Panc1 (cell line): Measurements from ENCODE around the gene BRD1. TPM values are rescaled to one million over a fixed set of nuclear protein-coding genes. Genes with fewer than 3 reads are reported as not detected.

Experiments
- ATAC-seq: fragments of 200-7000 bp; cut with Tn5 transposase; 2 replicates; pipeline ENCODE4 v1.9.1; 2020; ENCODE audit warnings: mild to moderate bottlenecking, moderate library complexity
- BruUV-seq: library from RNA; stranded (reverse); fragments of 400-500 nt; replicated peaks from 2 replicates; lab custom pipeline; 2021; lab: Mats Ljungman, UMichigan
- CTCF ChIA-PET: fragments of 300-600 bp; sonication (Branson Sonifier 250); formaldehyde crosslinking; loops from one replicate; lab custom pipeline; 2022; ENCODE audit warnings: antibody characterized with exemption; lab: Charles Lee
- POLR2A ChIA-PET: fragments of 300-600 bp; sonication (Branson Sonifier 250); formaldehyde crosslinking; loops from one replicate; lab custom pipeline; 2022; ENCODE audit warnings: antibody characterized with exemption; lab: Charles Lee
- DNase-seq: peaks from one replicate; pipeline ENCODE4 v3.0.0-alpha.2; 2010; ENCODE audit warnings: low read depth, low spot score
- H3K27ac ChIP-seq: 2 replicates; pipeline ENCODE4 v1.5.1; 2011; ENCODE audit warnings: mild to moderate bottlenecking, low read length, inconsistent platforms
- H3K27me3 ChIP-seq: fragments of 200-500 bp; sonication (Bioruptor generic); 2 replicates; pipeline ENCODE4 v1.6.0; 2014; ENCODE audit warnings: low read length, inconsistent platforms; ENCODE audit not compliant: control insufficient read depth, insufficient read depth
- H3K36me3 ChIP-seq: fragments of 200-500 bp; sonication (Bioruptor generic); 2 replicates; pipeline ENCODE4 v1.5.1; 2014; ENCODE audit warnings: inconsistent platforms, mild to moderate bottlenecking, low read length, moderate library complexity; ENCODE audit not compliant: control insufficient read depth, insufficient read depth
- H3K4me1 ChIP-seq: 2 replicates; pipeline ENCODE4 v1.5.1; 2011; ENCODE audit warnings: inconsistent platforms, mild to moderate bottlenecking, low read length, moderate library complexity; ENCODE audit not compliant: control insufficient read depth, insufficient read depth
- H3K4me3 ChIP-seq, 2 experiments: 2 replicates each; pipeline ENCODE4 v1.5.1; 2011 to 2012; ENCODE audit warnings: low read depth in 2 of 2, low read length in 2 of 2, mild to moderate bottlenecking in 2 of 2, inconsistent platforms in 1 of 2, moderate library complexity in 1 of 2
- H3K9me3 ChIP-seq: fragments of 200-500 bp; sonication (Bioruptor generic); 2 replicates; pipeline ENCODE4 v1.5.1; 2014; ENCODE audit warnings: low read depth, mild to moderate bottlenecking, inconsistent platforms, low read length, moderate library complexity; ENCODE audit not compliant: control insufficient read depth, insufficient read depth
- POLR2AphosphoS5 ChIP-seq: IDR thresholded peaks from 2 replicates; pipeline ENCODE4 v1.6.1; 2012; ENCODE audit warnings: mild to moderate bottlenecking, low read depth, low read length, moderate library complexity
- REST ChIP-seq, 2 experiments: IDR thresholded peaks; 2 replicates each; pipeline ENCODE4 v1.6.1; 2011 to 2012; ENCODE audit warnings: low read depth in 2 of 2, control low read depth in 1 of 2, low read length in 1 of 2, mild to moderate bottlenecking in 1 of 2, moderate library complexity in 1 of 2; ENCODE audit not compliant: insufficient read depth in 1 of 2
- SIN3A ChIP-seq: IDR thresholded peaks from 2 replicates; pipeline ENCODE4 v1.6.1; 2012; ENCODE audit warnings: low read depth, mild to moderate bottlenecking, low read length, moderate library complexity, borderline replicate concordance; ENCODE audit not compliant: insufficient read depth
- TCF7L2 ChIP-seq: IDR thresholded peaks from 2 replicates; pipeline ENCODE4 v1.6.1; 2011; ENCODE audit warnings: mild to moderate bottlenecking, low read depth, low read length, inconsistent platforms
- in situ Hi-C: cut with HindIII; loops from 2 replicates; pipeline ENCODE4 v1.10.0; 2016; ENCODE audit warnings: low sequenced_read_pairs, low pct_unique_long_range_greater_than_20kb
- intact Hi-C: fragments of 100-400 bp; cut with micrococcal nuclease; formaldehyde crosslinking; loops from one replicate; pipeline ENCODE4 v1.10.0; 2022; ENCODE audit not compliant: unreplicated experiment
- total RNA-seq: library from RNA; stranded (reverse); gene quantifications from one replicate; pipeline ENCODE4 v1.2.1, GENCODE V29; 2021; ENCODE audit not compliant: unreplicated experiment
- TF ChIP-seq, protein P1 (sequence below): fragments of 450-650 bp; IDR thresholded peaks from 2 replicates; pipeline ENCODE4 v1.5.1; 2017; ENCODE audit warnings: mild to moderate bottlenecking

BRD1 gene
- total RNA-seq, 1 experiment from 2014 or later: 24.0 TPM

GRCh38 chr22:49845666-49846459 lies 18.2 kb upstream of the BRD1 start:
- H3K4me1 ChIP-seq: no peaks in the 10 kb centered on the region
- in situ Hi-C loops: no loop called here
- H3K9me3 ChIP-seq: no peaks in the 10 kb centered on the region
- no peaks in the 10 kb centered on the region for H3K36me3 ChIP-seq
- no peak for DNase-seq
- intact Hi-C loops: no loop called here
- no peaks in the 10 kb centered on the region for H3K27me3 ChIP-seq
- no peak for ATAC-seq
- ChIA-PET POLR2A (no interaction called here), CTCF (interaction anchor here (0.6 kb wide), 1 partner anchor 32 kb away, joined by 5 read pairs; no protein-coding TSS in a partner anchor)
- no peak overlapping the region for H3K4me3 ChIP-seq
- no peak overlapping the region for H3K27ac ChIP-seq
- TF ChIP-seq POLR2AphosphoS5 (no peak), SIN3A (no peak), REST (IDR thresholded peaks at IDR 0.05; ENCODE audit: insufficient read depth in 1 of 2, low read depth in 2 of 2, low read length in 1 of 2) (no peak), TCF7L2 (no peak)
- TF ChIP-seq, protein P1, sequence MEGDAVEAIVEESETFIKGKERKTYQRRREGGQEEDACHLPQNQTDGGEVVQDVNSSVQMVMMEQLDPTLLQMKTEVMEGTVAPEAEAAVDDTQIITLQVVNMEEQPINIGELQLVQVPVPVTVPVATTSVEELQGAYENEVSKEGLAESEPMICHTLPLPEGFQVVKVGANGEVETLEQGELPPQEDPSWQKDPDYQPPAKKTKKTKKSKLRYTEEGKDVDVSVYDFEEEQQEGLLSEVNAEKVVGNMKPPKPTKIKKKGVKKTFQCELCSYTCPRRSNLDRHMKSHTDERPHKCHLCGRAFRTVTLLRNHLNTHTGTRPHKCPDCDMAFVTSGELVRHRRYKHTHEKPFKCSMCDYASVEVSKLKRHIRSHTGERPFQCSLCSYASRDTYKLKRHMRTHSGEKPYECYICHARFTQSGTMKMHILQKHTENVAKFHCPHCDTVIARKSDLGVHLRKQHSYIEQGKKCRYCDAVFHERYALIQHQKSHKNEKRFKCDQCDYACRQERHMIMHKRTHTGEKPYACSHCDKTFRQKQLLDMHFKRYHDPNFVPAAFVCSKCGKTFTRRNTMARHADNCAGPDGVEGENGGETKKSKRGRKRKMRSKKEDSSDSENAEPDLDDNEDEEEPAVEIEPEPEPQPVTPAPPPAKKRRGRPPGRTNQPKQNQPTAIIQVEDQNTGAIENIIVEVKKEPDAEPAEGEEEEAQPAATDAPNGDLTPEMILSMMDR: no peak
- BruUV-seq: no TSS peak

- ATAC-seq (no peak), DNase-seq (no peak)
- no peak overlapping the region for H3K4me3 ChIP-seq
- no peaks in the 10 kb centered on the region for H3K36me3 ChIP-seq
- intact Hi-C loops: no loop called here
- in situ Hi-C loops: no loop called here
- no peaks in the 10 kb centered on the region for H3K4me1 ChIP-seq
- ChIA-PET CTCF (no interaction called here), POLR2A (no interaction called here)
- H3K9me3 ChIP-seq: no peaks in the 10 kb centered on the region
- no peak overlapping the region for H3K27ac ChIP-seq
- no peak for TF ChIP-seq REST (IDR thresholded peaks at IDR 0.05; ENCODE audit: insufficient read depth in 1 of 2, low read depth in 2 of 2, low read length in 1 of 2)
- no peak for TF ChIP-seq SIN3A
- TF ChIP-seq TCF7L2: no peak
- H3K27me3 ChIP-seq: no peaks in the 10 kb centered on the region
- BruUV-seq: no TSS peak
Observed at GRCh38 chr22:49845241-49845640, 17.6 kb upstream of the BRD1 start.
